ELF-1 (cell line): ENCODE data around the gene HLCS.
"Not testable (repeated sequence)": the region's sequence is repeated elsewhere in the genome, so short reads cannot be mapped to it uniquely, and the experiment has no call there.

Source experiments
- DNase-seq: peaks from one replicate; pipeline ENCODE4 v3.0.0-alpha.2; 2016; ENCODE audit warnings: low read depth, low spot score

The HLCS gene

GRCh38 chr21:36966066-36966820, at the start of gene HLCS:
Gene HLCS, minus strand, starts transcription at chr21:36966669. Its CDS starts 31 bp downstream, at chr21:36966638.
- DNase-seq, result peak; percentile 70

- DNase-seq, result peak; percentile 93
These were observed 43.4 kb upstream of the HLCS start for GRCh38 chr21:37009740-37010341.

- no peak for DNase-seq
These were observed 42.3 kb upstream of the HLCS start for GRCh38 chr21:37008724-37009123.

GRCh38 chr21:37006486-37007291, 40.2 kb upstream of the HLCS start, which contains the start of gene RIPPLY3:
Gene RIPPLY3, plus strand, starts transcription at chr21:37006702. Its CDS starts 71 bp downstream, at chr21:37006773.
- DNase-seq, result peak; percentile 45

- peak; percentile 34 for DNase-seq
These were observed 39.3 kb upstream of the HLCS start for GRCh38 chr21:37005548-37006485.

GRCh38 chr21:37003917-37004316, 37.4 kb upstream of the HLCS start:
- not testable (repeated sequence) for DNase-seq

GRCh38 chr21:37002851-37003250, 36.4 kb upstream of the HLCS start:
- DNase-seq, result not testable (repeated sequence)

- DNase-seq, result no peak
These were observed 35.0 kb upstream of the HLCS start for GRCh38 chr21:37001441-37001840.

- DNase-seq, result no peak
These were observed 33.9 kb upstream of the HLCS start for GRCh38 chr21:37000381-37000780.

- DNase-seq, result no peak
These were observed 32.8 kb upstream of the HLCS start for GRCh38 chr21:36999131-36999898.

- not testable (repeated sequence) for DNase-seq
These were observed 28.8 kb upstream of the HLCS start for GRCh38 chr21:36995285-36995684.

GRCh38 chr21:36994501-36995158, 28.2 kb upstream of the HLCS start:
- DNase-seq, result peak; percentile 88

- DNase-seq, result peak; percentile 69
These were observed 26.2 kb upstream of the HLCS start for GRCh38 chr21:36992671-36993070.

GRCh38 chr21:36990508-36991205, 24.2 kb upstream of the HLCS start:
- peak; percentile 45 for DNase-seq

- peak; percentile 93 for DNase-seq
These were observed 23.4 kb upstream of the HLCS start for GRCh38 chr21:36989699-36990507.

GRCh38 chr21:36989199-36989698, 22.8 kb upstream of the HLCS start:
- not testable (repeated sequence) for DNase-seq

- no peak for DNase-seq
These were observed 22.1 kb upstream of the HLCS start for GRCh38 chr21:36988536-36988935.

- no peak for DNase-seq
These were observed 21.4 kb upstream of the HLCS start for GRCh38 chr21:36987845-36988244.
